ENCODE data around the gene ZNF888. TPM values are rescaled to one million over a fixed set of nuclear protein-coding genes. Genes with fewer than 3 reads are reported as not detected.
"Not testable (repeated sequence)": the region's sequence is repeated elsewhere in the genome, so short reads cannot be mapped to it uniquely, and the experiment has no call there.

The ZNF888 gene
- total RNA-seq, 1 donor from 2014 or later: 9.1 TPM

GRCh38 chr19:52901842-52902241 lies 21.4 kb downstream of the ZNF888 start:
- peaks cover 4% of the 10 kb centered on the region for H3K36me3 ChIP-seq
- no peak for DNase-seq
- TF ChIP-seq, protein P1, sequence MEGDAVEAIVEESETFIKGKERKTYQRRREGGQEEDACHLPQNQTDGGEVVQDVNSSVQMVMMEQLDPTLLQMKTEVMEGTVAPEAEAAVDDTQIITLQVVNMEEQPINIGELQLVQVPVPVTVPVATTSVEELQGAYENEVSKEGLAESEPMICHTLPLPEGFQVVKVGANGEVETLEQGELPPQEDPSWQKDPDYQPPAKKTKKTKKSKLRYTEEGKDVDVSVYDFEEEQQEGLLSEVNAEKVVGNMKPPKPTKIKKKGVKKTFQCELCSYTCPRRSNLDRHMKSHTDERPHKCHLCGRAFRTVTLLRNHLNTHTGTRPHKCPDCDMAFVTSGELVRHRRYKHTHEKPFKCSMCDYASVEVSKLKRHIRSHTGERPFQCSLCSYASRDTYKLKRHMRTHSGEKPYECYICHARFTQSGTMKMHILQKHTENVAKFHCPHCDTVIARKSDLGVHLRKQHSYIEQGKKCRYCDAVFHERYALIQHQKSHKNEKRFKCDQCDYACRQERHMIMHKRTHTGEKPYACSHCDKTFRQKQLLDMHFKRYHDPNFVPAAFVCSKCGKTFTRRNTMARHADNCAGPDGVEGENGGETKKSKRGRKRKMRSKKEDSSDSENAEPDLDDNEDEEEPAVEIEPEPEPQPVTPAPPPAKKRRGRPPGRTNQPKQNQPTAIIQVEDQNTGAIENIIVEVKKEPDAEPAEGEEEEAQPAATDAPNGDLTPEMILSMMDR (IDR thresholded peaks at IDR 0.05): no peak
- H3K4me1 ChIP-seq: no peaks in the 10 kb centered on the region
- ATAC-seq: no peak
- no peaks in the 10 kb centered on the region for H3K9me3 ChIP-seq
- H3K4me3 ChIP-seq: no peak overlapping the region
- intact Hi-C loops (cut with DNase I): no loop called here
- no peaks in the 10 kb centered on the region for H3K27me3 ChIP-seq
- no peak overlapping the region for H3K27ac ChIP-seq

- DNase-seq; ATAC-seq; intact Hi-C loops (cut with DNase I); H3K4me3 ChIP-seq; H3K36me3 ChIP-seq; H3K4me1 ChIP-seq; H3K27ac ChIP-seq; H3K27me3 ChIP-seq; H3K9me3 ChIP-seq: not testable (repeated sequence)
These were observed 24.6 kb downstream of the ZNF888 start for GRCh38 chr19:52898596-52898995.

DNA sequence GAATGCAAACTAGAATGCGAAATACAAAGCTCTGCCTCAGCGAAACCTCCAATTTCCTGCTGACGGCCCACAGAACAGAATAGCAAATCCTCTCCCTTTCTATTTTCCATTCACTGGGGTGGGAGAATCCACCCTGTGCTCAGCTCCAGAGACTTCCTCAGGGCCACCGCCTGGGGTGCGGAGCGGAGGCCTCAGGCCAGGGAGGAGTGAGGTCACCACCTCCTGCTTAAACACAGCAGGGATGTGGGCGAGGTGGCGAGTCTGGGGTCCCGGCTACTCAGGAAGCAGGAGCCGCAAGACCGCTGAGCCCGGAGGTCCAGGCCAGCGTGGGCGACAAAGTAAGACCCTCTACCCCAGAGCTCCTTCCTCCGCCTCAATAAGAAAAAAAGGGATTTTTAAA lies 25.1 kb downstream of the ZNF888 start:
- no peak for ATAC-seq
- TF ChIP-seq, protein P1 (IDR thresholded peaks at IDR 0.05): no peak
- Histone ChIP-seq H3K4me3 (peak overlapping the region; percentile 73), H3K27ac (peak overlapping the region; percentile 91), H3K4me1 (peaks cover 5% of the 10 kb centered on the region), H3K9me3 (no peaks in the 10 kb centered on the region), H3K36me3 (no peaks in the 10 kb centered on the region), H3K27me3 (no peaks in the 10 kb centered on the region)
- intact Hi-C loops (cut with DNase I): no loop called here
- DNase-seq: no peak

DNA sequence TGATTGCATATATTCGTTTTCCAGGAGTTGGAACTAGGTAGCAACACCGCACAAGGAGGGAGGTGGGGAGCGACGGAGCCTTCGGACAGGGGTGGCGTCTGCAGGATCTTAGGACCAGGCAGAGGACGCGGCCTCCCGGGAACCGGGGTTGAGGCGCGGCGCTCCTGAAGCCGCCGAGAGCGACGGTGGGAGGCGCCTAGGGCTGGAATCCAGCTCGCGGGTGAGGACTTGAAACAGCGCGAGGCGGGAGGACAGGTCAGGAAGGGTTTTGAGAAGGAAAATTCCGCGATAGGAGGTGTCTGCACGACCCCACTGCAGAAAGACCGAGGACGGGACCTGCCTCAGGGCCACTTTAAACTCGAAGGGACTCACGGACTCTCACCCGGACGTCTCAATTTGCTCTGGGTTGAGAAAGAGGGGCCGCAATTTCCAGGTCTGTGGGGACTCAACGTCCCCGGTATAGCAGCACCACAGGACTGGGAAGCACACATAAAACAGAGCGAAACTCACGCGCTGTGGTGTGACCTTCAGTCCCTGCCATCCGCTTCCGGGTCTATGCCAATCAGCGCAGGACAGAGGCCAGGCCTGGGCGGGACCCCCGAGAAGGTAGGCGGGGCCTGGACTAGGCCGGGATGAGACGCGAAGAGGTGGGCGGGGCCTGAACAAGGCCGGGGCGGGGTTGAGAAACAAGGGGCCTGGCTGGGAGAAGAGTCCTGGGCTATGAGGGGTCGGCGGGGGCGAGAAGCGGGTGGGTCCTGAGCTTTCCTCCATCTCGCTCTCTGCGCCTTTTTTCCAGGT lies 25.9 kb downstream of the ZNF888 start, which contains the start of gene ZNF320:
ZNF320 (minus strand) TSS at position 498 of the 798 bp plus-strand sequence. CDS start 7,380 bp downstream, outside the sequence.
- Histone ChIP-seq H3K27ac (peak within 1 kb of the TSS; percentile 91), H3K4me1 (peaks cover 5% of the 10 kb centered on the region), H3K4me3 (peak within 1 kb of the TSS; percentile 73), H3K36me3 (no peaks in the 10 kb centered on the region), H3K9me3 (no peaks in the 10 kb centered on the region), H3K27me3 (no peaks in the 10 kb centered on the region)
- DNase-seq: peak; percentile 98
- TF ChIP-seq, protein P1 (IDR thresholded peaks at IDR 0.05): no peak
- ATAC-seq: peak; percentile 100
- intact Hi-C loops (cut with DNase I): no loop called here

GRCh38 chr19:52896431-52897137 lies 26.6 kb downstream of the ZNF888 start:
- Histone ChIP-seq H3K27me3 (no peaks in the 10 kb centered on the region), H3K4me1 (peaks cover 5% of the 10 kb centered on the region), H3K9me3 (no peaks in the 10 kb centered on the region), H3K27ac (peak overlapping the region; percentile 91), H3K4me3 (peak overlapping the region; percentile 73), H3K36me3 (peaks cover 3% of the 10 kb centered on the region)
- intact Hi-C loops (cut with DNase I): no loop called here
- TF ChIP-seq, protein P1 (IDR thresholded peaks at IDR 0.05): no peak
- peak; percentile 66 for DNase-seq
- ATAC-seq: peak; percentile 67

DNA sequence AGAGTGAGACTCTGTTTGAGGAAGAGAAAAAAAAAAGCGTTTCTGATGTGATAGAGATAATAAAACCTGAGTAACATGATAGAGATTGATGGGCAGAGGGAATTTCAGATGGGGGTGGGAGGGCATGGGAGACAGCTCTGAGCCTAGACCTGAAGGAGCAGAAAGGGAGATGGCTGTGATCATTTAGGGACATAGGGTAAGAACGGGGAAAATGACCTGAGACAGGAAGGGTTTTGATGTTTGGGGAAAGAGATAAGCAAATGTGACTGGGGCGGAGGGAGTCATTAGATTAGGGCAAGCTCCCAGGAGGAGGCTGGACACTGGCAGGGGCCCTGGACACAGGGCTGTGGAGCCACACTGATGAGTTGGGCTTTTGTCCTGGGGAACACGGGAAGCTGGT lies 31.9 kb downstream of the ZNF888 start:
- Histone ChIP-seq H3K4me3 (no peak overlapping the region), H3K27ac (no peak overlapping the region), H3K9me3 (no peaks in the 10 kb centered on the region), H3K4me1 (peaks cover under 1% of the 10 kb centered on the region), H3K27me3 (no peaks in the 10 kb centered on the region), H3K36me3 (peaks cover 48% of the 10 kb centered on the region)
- DNase-seq (no peak), ATAC-seq (no peak)
- intact Hi-C loops (cut with DNase I): no loop called here
- TF ChIP-seq, protein P1 (IDR thresholded peaks at IDR 0.05): no peak
